ENCODE results near the gene THRA.

THRA gene

GRCh38 chr17:40064971-40065768 lies 2.4 kb downstream of the THRA start:
- DNase-seq (ENCODE audit: low read depth in 1 of 2, low spot score in 1 of 2): no peak

DNA sequence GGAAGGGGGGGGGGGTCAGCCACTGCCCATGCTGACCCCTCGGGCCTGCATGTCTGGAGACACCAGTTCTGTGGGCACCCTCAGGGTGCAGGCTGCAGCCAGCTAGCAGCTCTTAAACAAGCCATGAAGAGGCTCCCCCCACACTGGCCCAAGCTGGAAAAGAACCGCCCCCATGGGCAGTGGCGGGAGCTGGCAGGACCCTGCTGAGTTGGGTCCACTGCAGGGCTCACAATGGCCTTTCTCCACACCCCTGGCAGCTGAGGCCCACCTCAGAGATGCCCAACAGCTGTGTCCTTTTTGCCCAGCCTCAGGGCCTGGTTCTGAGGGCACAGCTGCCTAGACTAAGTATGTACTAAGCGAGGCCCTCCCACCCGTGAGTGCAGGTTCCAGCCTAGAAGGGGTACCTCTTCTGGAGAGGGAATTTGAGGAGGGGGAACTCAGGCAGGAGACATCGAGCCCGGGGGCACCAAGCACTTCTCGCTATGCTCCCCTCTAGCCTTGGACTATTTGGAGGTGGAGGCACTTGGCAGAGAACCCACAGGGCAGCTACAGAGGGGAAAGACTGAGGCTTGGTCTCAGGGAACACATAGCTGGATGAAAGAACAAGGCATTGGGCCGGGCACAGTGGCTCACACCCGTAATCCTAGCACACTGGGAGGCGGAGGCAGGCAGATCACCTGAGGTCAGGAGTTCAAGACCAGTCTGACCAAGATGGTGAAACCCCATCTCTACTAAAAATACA lies 3.2 kb downstream of the THRA start:
- DNase-seq (ENCODE audit: low read depth in 1 of 2, low spot score in 1 of 2): no peak

GRCh38 chr17:40067710-40068109 lies 4.9 kb downstream of the THRA start:
- DNase-seq (ENCODE audit: low read depth in 1 of 2, low spot score in 1 of 2): no peak

DNA sequence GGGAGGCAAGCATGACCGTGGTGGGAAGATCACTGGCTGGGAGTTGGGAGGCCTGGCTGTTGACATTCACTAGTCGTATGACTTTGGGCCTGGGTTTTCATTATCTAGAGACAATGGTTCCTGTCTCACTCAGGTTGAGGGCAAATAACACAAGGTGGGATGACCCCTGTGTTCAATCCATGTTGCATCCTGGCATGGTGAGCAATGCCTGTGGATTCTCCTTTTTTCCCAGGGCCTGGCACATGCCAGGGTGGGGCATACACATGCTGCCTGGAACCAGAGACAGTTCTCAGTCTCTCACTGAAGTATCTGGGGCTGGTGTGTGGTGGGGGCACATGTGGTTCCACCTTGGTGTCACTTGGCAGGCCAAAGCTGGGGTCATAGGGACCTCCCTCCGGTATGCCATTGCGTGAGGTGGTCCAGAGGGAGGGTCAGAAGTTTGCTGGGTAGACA lies 5.4 kb downstream of the THRA start:
- DNase-seq (ENCODE audit: low read depth in 1 of 2, low spot score in 1 of 2): no peak

GRCh38 chr17:40068584-40068916 lies 5.8 kb downstream of the THRA start:
- DNase-seq (ENCODE audit: low read depth in 1 of 2, low spot score in 1 of 2): no peak

- DNase-seq (ENCODE audit: low read depth in 1 of 2, low spot score in 1 of 2): peak; percentile 65 to 81
These were observed 6.4 kb downstream of the THRA start for GRCh38 chr17:40068917-40069750.

GRCh38 chr17:40069751-40070708 lies 7.3 kb downstream of the THRA start:
- DNase-seq (ENCODE audit: low read depth in 1 of 2, low spot score in 1 of 2): no peak

DNA sequence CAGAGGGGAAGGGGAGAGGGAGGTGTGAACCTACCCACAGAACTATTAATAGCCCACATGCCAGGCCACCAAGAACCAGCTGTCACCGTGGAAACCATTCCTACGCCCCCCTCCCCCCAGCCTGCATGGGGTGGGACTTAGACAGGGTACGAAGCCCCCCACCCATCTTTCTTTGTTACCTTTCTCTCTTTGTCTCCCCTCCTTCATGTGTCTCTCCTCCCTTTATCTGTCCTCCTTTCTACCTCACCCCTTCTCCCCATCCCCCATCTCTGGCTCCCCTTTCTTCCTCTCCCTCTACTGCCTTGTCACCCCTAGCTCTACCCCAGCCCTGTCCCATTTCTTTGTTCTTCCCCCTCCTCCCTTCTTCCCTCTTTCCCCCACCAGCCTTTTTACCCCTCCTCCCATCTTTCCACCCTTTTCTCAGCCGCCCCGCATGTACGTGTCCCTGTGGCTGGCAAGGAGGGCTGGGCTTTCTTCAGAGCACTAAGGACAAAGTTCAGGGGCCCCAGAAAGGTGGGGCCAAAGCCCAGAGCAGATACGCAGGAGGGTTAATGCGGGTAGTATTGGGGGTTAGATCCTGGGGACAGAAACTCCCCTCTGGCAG lies 8.0 kb downstream of the THRA start:
- no peak for DNase-seq (ENCODE audit: low read depth in 1 of 2, low spot score in 1 of 2)

DNA sequence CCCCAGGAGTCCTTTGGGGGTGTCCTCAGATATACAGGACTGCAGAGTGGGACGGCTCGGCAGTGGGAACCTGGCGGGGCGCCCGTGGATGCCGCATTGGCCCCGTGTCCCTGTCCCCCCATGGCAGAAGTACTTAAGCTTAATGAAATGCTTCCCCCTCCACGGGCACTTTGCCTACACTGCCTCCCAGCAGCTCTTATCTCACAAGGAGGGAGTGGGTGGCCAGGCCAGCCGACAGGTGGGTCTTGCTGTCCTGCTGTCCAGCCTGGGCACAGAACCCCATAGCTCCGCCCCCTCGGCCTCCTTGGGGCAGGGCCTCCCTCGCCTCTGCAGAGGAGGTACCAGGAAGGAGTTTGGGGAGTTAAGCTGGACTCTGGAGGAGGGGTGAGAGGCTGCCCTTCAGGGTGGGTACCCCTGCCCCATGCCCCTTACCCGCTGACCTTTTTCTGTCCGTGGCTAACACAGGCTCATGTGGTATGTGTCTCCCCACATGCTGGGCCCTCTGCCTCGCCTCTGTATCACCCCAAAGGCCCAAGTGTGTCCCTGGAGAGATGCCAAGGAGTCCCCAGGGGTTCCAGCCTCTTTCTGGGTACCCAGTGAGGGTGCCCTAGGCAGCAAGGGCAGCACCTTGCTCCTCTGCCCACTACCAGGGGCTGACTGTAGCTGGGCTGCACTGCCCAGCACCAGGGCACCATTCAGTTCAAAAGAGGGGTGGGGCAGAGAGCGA lies 8.7 kb downstream of the THRA start:
- no peak for DNase-seq (ENCODE audit: low read depth in 1 of 2, low spot score in 1 of 2)

- DNase-seq (ENCODE audit: low read depth in 1 of 2, low spot score in 1 of 2): no peak
These were observed 9.4 kb downstream of the THRA start for GRCh38 chr17:40072040-40072734.

- DNase-seq (ENCODE audit: low read depth in 1 of 2, low spot score in 1 of 2): no peak
These were observed 10.1 kb downstream of the THRA start for GRCh38 chr17:40072735-40073346.

- no peak for DNase-seq (ENCODE audit: low read depth in 1 of 2, low spot score in 1 of 2)
These were observed 10.8 kb downstream of the THRA start for GRCh38 chr17:40073454-40074174.

DNA sequence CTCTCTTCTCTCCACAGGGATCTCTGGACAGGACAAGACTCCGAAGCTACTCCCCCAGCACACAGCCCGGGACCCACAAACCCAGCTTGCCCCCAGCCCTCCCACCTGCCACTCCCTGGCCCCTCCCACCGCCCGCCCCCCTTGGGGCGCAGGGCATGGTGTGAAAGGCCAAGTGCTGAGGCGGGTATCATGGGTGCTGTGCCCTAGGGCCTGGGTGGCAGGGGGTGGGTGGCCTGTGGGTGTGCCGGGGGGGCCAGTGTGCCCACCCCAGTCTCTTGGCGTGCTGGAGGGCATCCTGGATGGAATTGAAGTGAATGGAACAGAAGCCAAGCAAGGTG lies 11.4 kb downstream of the THRA start:
- no peak for DNase-seq (ENCODE audit: low read depth in 1 of 2, low spot score in 1 of 2)

DNA sequence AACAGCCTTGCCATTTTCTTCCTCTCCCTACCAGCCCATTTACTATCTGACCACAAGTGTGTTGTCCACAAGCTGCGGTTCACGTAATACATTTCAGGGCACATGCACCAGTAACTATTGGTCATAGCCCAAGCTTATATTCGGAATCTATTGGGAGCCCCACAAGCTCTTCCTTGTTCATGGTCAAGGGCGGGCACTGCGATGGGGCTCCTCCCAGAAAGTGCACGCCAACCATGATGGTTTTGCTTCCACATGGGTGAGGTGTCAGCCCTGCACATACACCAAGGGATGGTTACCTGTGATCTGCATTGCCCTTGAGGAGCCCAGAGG lies 12.1 kb downstream of the THRA start:
- no peak for DNase-seq (ENCODE audit: low read depth in 1 of 2, low spot score in 1 of 2)

GRCh38 chr17:40075201-40075941 lies 12.6 kb downstream of the THRA start:
- DNase-seq (ENCODE audit: low read depth in 1 of 2, low spot score in 1 of 2): peak; percentile 53 to 64

- DNase-seq (ENCODE audit: low read depth in 1 of 2, low spot score in 1 of 2): no peak
These were observed 13.3 kb downstream of the THRA start for GRCh38 chr17:40075942-40076498.

GRCh38 chr17:40076591-40076990 lies 13.8 kb downstream of the THRA start:
- DNase-seq (ENCODE audit: low read depth in 1 of 2, low spot score in 1 of 2): no peak

Data from activated CD4-positive, alpha-beta T cell treated with anti-CD3 and anti-CD28 coated beads, Interleukin-2, amount 50 U/mL, for 24 hours (primary cell).